Fibroblast of skin of scalp (primary cell): ENCODE measurements around the gene CYRIA.

Experiments used
- DNase-seq: peaks from one replicate; pipeline ENCODE4 v3.0.0-alpha.2; 2013

The CYRIA gene

GRCh38 chr2:16626997-16627605 is 38.5 kb downstream of the CYRIA start:
- DNase-seq, result no peak

- DNase-seq, result peak; percentile 22
These were observed 39.1 kb downstream of the CYRIA start for GRCh38 chr2:16626497-16626896.

GRCh38 chr2:16625759-16626158 is 39.9 kb downstream of the CYRIA start:
- no peak for DNase-seq

- DNase-seq, result no peak
These were observed 40.4 kb downstream of the CYRIA start for GRCh38 chr2:16625201-16625729.

GRCh38 chr2:16624436-16624780 is 41.2 kb downstream of the CYRIA start:
- no peak for DNase-seq

GRCh38 chr2:16623564-16624435 is 41.8 kb downstream of the CYRIA start:
- DNase-seq, result no peak

- peak; percentile 48 for DNase-seq
These were observed 42.6 kb downstream of the CYRIA start for GRCh38 chr2:16623031-16623430.

GRCh38 chr2:16622399-16622968 is 43.1 kb downstream of the CYRIA start:
- DNase-seq, result no peak

- no peak for DNase-seq
These were observed 44.3 kb downstream of the CYRIA start for GRCh38 chr2:16621316-16621715.

GRCh38 chr2:16620590-16620989 is 45.0 kb downstream of the CYRIA start:
- no peak for DNase-seq

GRCh38 chr2:16619576-16620245 is 45.9 kb downstream of the CYRIA start:
- no peak for DNase-seq

- DNase-seq, result peak; percentile 27
These were observed 48.1 kb downstream of the CYRIA start for GRCh38 chr2:16617282-16618266.
